Measurements from ENCODE around the gene TM4SF20. TPM values are rescaled to one million over a fixed set of nuclear protein-coding genes. Genes with fewer than 3 reads are reported as not detected.

The TM4SF20 gene
- total and polyA plus RNA-seq, 10 of the 15 experiments (the other 5 are each of a cell fraction or from before 2014, with no cell fraction given) = 0.04 to 0.07 TPM; not detected in 8

GRCh38 chr2:227326783-227327182 lies 52.3 kb downstream of the TM4SF20 start (continued):
- TF ChIP-seq ZBTB33 (IDR thresholded peaks at IDR 0.05) (peak; percentile 89), NFYB (IDR thresholded peaks at IDR 0.05; ENCODE audit: insufficient read depth, low read depth, low read length) (no peak), SIX5 (IDR thresholded peaks at IDR 0.05; ENCODE audit: low read depth, low read length, severe bottlenecking) (no peak)

GRCh38 chr2:227325839-227326195 lies 53.3 kb downstream of the TM4SF20 start:
- intact Hi-C loops (cut with micrococcal nuclease; ENCODE audit: unreplicated experiment) (loop anchor here (5.0 to 10.0 kb wide), 2 partner anchors 136 to 519 kb away; no protein-coding TSS in a partner anchor), in situ Hi-C loops (cut with MboI) (no loop called here)
- Histone ChIP-seq H3K9ac (ENCODE audit: control insufficient read depth, insufficient read depth, low read length) (peak overlapping the region; percentile 95), H3K27me3 (replicated peaks in 1 of 2; ENCODE audit: control insufficient read depth in 2 of 2, insufficient read depth in 2 of 2, low read length in 1 of 2) (no peaks in the 10 kb centered on the region), H3K9me3 (replicated peaks; ENCODE audit: control insufficient read depth, insufficient read depth, low read length) (no peaks in the 10 kb centered on the region; the same call in 2 of the 3 replicates), H3K36me3 (ENCODE audit: control insufficient read depth in 2 of 2, insufficient read depth in 2 of 2, low read length in 1 of 2) (no peaks in the 10 kb centered on the region), H3K4me3 (peak overlapping the region; percentile 90), H2AFZ (ENCODE audit: control insufficient read depth, low read depth, low read length) (peak overlapping the region; percentile 89), H3K27ac (ENCODE audit: control insufficient read depth, insufficient read depth) (peak overlapping the region; percentile 79), H3K79me2 (ENCODE audit: control insufficient read depth, insufficient read depth, low read length) (peaks cover 45% of the 10 kb centered on the region), H3K4me2 (ENCODE audit: control insufficient read depth, insufficient read depth) (peak overlapping the region; percentile 75), H3K4me1 (ENCODE audit: control insufficient read depth, insufficient read depth, low read length) (no peaks in the 10 kb centered on the region), H4K20me1 (ENCODE audit: control insufficient read depth, insufficient read depth) (no peaks in the 10 kb centered on the region)
- DNase-seq (ENCODE audit: low read depth, low spot score) (no peak), FAIRE-seq (no peak), ATAC-seq (peak; percentile 11)
- POLR2A ChIA-PET = interaction anchor here (0.7 to 1.5 kb wide), 5 partner anchors 11 to 147 kb away, joined by 3 read pairs; no protein-coding TSS in a partner anchor
- CTCF ChIA-PET = interaction anchor here (0.7 to 1.6 kb wide), 7 partner anchors 26 to 1960 kb away, joined by 3 to 5 read pairs (median 4); no protein-coding TSS in a partner anchor
- SMC1A ChIA-PET (ENCODE audit: uncharacterized antibody, unreplicated experiment) = interaction anchor here (0.6 to 1.5 kb wide), 5 partner anchors 16 to 181 kb away, joined by 3 to 5 read pairs (median 4); no protein-coding TSS in a partner anchor
- RAD21 ChIA-PET (ENCODE audit: unreplicated experiment) = interaction anchor here (1.0 kb wide), 1 partner anchor 26 kb away, joined by 4 read pairs; no protein-coding TSS in a partner anchor
- 2% methylated on average over 9 of the region's 13 CpGs for WGBS (ENCODE audit: insufficient coverage, insufficient replicate concordance, low lambda C conversion rate, missing lambda C conversion rate)
- TF ChIP-seq PML (IDR thresholded peaks at IDR 0.05; ENCODE audit: low read length) (0 out of 2 replicates have a peak, but pooled peaks have one; percentile 7), MEF2A (IDR thresholded peaks at IDR 0.05; ENCODE audit: insufficient read depth, low read depth, low read length) (no peak), ZNF384 (IDR thresholded peaks at IDR 0.05; ENCODE audit: borderline replicate concordance, low read depth, low read length) (no peak), RUNX3 (IDR thresholded peaks at IDR 0.05; ENCODE audit: low read length) (0 out of 2 replicates have a peak, but pooled peaks have one; percentile 14), IKZF2 (IDR thresholded peaks at IDR 0.05) (peak in 1 of 2 experiments; percentile 4; a peak in 1 of 4 replicates), EED (IDR thresholded peaks at IDR 0.05; ENCODE audit: low read depth) (0 out of 2 replicates have a peak, but pooled peaks have one; percentile 42)
- BruUV-seq (replicated peaks) = no TSS peak

Data from GM12878 (cell line).